SU-DHL-6 (cell line): ENCODE measurements around the gene ATF7.

Experiments used
- H2AFZ ChIP-seq: fragments of 200-600 bp; sonication (generic); 2 replicates; pipeline ENCODE4 v1.6.1; 2014; ENCODE audit warnings: low read depth, mild to moderate bottlenecking, moderate library complexity, mixed read lengths, antibody characterized with exemption, low read length; ENCODE audit not compliant: severe bottlenecking
- H3F3A ChIP-seq: fragments of 200-600 bp; shearing (Covaris generic); 2 replicates; pipeline ENCODE4 v1.6.0; 2016; ENCODE audit warnings: antibody characterized with exemption, mild to moderate bottlenecking; ENCODE audit not compliant: insufficient read depth
- H3K27ac ChIP-seq: fragments of 200-600 bp; sonication (generic); 2 replicates; pipeline ENCODE4 v1.5.1; 2016; ENCODE audit warnings: low read depth, mild to moderate bottlenecking, low read length, moderate library complexity, mixed read lengths
- H3K27me3 ChIP-seq: fragments of 200-600 bp; sonication (generic), shearing (Covaris generic); 2 replicates; pipeline ENCODE4 v1.6.0; 2014; ENCODE audit warnings: mild to moderate bottlenecking, low read length
- H3K36me3 ChIP-seq: fragments of 200-600 bp; sonication (generic); 2 replicates; pipeline ENCODE4 v1.6.1; 2014; ENCODE audit warnings: mild to moderate bottlenecking, low read length, mixed read lengths
- H3K4me2 ChIP-seq: fragments of 300-600, 200-600 bp; shearing (Covaris generic), sonication (generic); 2 replicates; pipeline ENCODE4 v1.6.0; 2014; ENCODE audit warnings: low read length, low read depth, mild to moderate bottlenecking; ENCODE audit not compliant: poor library complexity, severe bottlenecking
- H3K4me3 ChIP-seq: fragments of 200-600 bp; sonication (generic); 2 replicates; pipeline ENCODE4 v1.5.1; 2014; ENCODE audit warnings: antibody characterized with exemption, low read length, mild to moderate bottlenecking, mixed read lengths; ENCODE audit not compliant: insufficient read depth, poor library complexity, severe bottlenecking
- H3K79me2 ChIP-seq: fragments of 200-600 bp; sonication (generic); 2 replicates; pipeline ENCODE4 v1.6.1; 2014; ENCODE audit warnings: mild to moderate bottlenecking, low read length, moderate library complexity; ENCODE audit not compliant: insufficient read depth
- H3K9ac ChIP-seq: fragments of 200-600 bp; sonication (generic); 2 replicates; pipeline ENCODE4 v1.7.0; 2014; ENCODE audit warnings: mild to moderate bottlenecking, low read length
- H3K9me2 ChIP-seq: fragments of 200-600 bp; sonication (generic); replicated peaks from 2 replicates; pipeline ENCODE4 v1.6.1; 2014; ENCODE audit warnings: low read length; ENCODE audit not compliant: insufficient read depth
- H3K9me3 ChIP-seq: fragments of 200-600 bp; sonication (generic); 2 replicates; pipeline ENCODE4 v1.6.1; 2014; ENCODE audit warnings: low read length, mixed read lengths; ENCODE audit not compliant: insufficient read depth
- H4K20me1 ChIP-seq: fragments of 200-600 bp; sonication (generic); 2 replicates; pipeline ENCODE4 v1.6.1; 2014; ENCODE audit warnings: low read depth, mild to moderate bottlenecking, antibody characterized with exemption, low read length, moderate library complexity, mixed read lengths
- EZH2phosphoT487 ChIP-seq: fragments of 200-600 bp; sonication (generic), shearing (Covaris generic); conservative IDR thresholded peaks from 2 replicates; pipeline ENCODE4 v1.6.1; 2018; ENCODE audit warnings: mild to moderate bottlenecking, antibody characterized with exemption, low read length, moderate library complexity, mixed read lengths
- TF ChIP-seq, protein P1 (sequence below): fragments of 200-600 bp; sonication (generic); IDR thresholded peaks from one replicate; pipeline ENCODE4 v1.5.1; 2017; ENCODE audit warnings: antibody characterized with exemption, mild to moderate bottlenecking, low read length, moderate library complexity; ENCODE audit not compliant: insufficient read depth, poor library complexity, severe bottlenecking

The ATF7 gene

DNA sequence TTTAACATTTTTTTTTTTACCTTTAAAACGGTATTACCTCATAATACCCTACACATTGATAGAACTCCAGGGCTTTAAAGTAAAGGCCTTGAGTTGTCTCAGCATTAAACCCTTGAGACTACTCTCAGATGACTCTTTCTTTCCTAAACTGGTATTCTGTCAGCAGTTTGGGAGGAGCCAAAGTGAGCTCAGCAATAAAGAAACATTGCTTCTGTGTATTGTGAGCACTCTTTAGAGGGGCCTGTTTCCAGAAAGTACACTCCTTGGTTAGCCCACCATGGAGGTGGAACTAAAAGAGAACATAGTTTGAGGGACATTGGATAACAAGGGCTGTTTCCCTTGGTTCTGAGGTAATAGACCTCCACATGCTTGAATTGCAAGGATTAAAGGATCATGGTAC, 147.3 kb downstream of the ATF7 start:
- Histone ChIP-seq H3K4me2 (no peak overlapping the region), H3K27ac (no peak overlapping the region), H2AFZ (no peak overlapping the region), H3K9me2 (no peaks in the 10 kb centered on the region), H3K79me2 (peaks cover 19% of the 10 kb centered on the region), H3K4me3 (no peak overlapping the region), H3K9me3 (no peaks in the 10 kb centered on the region), H3K27me3 (no peaks in the 10 kb centered on the region), H3K9ac (no peak overlapping the region), H3F3A (peaks cover 79% of the 10 kb centered on the region), H4K20me1 (peaks cover 22% of the 10 kb centered on the region; the same call in 1 of the 2 replicates), H3K36me3 (peaks cover 51% of the 10 kb centered on the region)
- TF ChIP-seq, protein P1, sequence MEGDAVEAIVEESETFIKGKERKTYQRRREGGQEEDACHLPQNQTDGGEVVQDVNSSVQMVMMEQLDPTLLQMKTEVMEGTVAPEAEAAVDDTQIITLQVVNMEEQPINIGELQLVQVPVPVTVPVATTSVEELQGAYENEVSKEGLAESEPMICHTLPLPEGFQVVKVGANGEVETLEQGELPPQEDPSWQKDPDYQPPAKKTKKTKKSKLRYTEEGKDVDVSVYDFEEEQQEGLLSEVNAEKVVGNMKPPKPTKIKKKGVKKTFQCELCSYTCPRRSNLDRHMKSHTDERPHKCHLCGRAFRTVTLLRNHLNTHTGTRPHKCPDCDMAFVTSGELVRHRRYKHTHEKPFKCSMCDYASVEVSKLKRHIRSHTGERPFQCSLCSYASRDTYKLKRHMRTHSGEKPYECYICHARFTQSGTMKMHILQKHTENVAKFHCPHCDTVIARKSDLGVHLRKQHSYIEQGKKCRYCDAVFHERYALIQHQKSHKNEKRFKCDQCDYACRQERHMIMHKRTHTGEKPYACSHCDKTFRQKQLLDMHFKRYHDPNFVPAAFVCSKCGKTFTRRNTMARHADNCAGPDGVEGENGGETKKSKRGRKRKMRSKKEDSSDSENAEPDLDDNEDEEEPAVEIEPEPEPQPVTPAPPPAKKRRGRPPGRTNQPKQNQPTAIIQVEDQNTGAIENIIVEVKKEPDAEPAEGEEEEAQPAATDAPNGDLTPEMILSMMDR, result no peak
- no peak for TF ChIP-seq EZH2phosphoT487

DNA sequence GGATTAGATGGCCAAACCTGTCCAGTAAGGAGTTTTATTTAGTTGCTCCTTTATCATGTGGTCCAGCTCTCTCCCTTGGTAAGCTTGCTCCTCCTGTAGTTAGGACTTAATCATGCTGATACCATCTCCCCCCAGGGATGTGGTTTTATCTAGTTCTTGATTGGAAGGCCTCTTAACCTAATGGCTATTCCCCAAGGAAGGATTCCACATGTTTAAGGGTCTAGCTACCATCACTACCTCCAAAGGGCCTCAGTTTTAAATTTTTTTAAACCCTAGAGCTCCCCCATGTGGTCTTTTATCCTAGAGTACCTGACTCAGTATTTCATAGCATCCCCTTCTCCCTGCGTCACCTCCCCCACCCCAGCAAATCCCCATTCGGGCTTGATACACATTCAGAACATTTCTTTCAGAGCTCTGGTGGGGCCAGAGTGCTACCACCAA, 149.4 kb downstream of the ATF7 start:
- peaks cover 31% of the 10 kb centered on the region for H3K79me2 ChIP-seq
- no peaks in the 10 kb centered on the region for H3K27me3 ChIP-seq
- H2AFZ ChIP-seq, result no peak overlapping the region
- no peak for TF ChIP-seq EZH2phosphoT487
- TF ChIP-seq, protein P1, result peak; percentile 28
- H4K20me1 ChIP-seq, result peaks cover 31% of the 10 kb centered on the region; the same call in 1 of the 2 replicates
- no peak overlapping the region for H3K27ac ChIP-seq
- H3F3A ChIP-seq, result peaks cover 81% of the 10 kb centered on the region
- no peak overlapping the region for H3K4me3 ChIP-seq
- H3K9ac ChIP-seq, result no peak overlapping the region
- peaks cover 67% of the 10 kb centered on the region for H3K36me3 ChIP-seq
- no peaks in the 10 kb centered on the region for H3K9me2 ChIP-seq
- no peak overlapping the region for H3K4me2 ChIP-seq
- no peaks in the 10 kb centered on the region for H3K9me3 ChIP-seq

DNA sequence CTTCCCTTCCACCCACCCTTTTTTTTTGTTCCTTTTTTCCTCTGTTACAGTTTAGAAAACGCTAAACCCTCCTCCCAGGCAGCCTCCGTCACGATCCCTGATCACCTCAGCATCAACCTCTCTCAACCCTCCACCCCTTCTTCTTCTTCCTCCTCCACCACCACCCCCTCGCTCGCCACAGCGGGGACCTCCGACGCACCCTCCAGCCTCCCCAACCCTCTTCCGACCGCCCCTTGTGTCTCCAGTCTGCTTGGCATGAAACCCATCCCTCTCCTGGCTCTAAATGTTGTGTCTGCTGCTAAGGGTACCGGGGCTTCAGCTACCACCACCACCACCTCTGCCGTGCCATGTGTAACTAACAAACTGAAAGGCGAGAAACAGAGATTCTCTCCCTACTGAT, 151.4 kb downstream of the ATF7 start:
- no peak overlapping the region for H3K9ac ChIP-seq
- peaks cover 31% of the 10 kb centered on the region for H3K79me2 ChIP-seq

More for the DNA sequence above, 151.4 kb downstream of the ATF7 start:
- no peak for TF ChIP-seq EZH2phosphoT487
- TF ChIP-seq, protein P1, result no peak
- no peak overlapping the region for H3K4me2 ChIP-seq
- no peak overlapping the region for H3K27ac ChIP-seq
- H3F3A ChIP-seq, result peaks cover 72% of the 10 kb centered on the region
- H4K20me1 ChIP-seq, result peaks cover 24% of the 10 kb centered on the region; the same call in 1 of the 2 replicates
- H3K27me3 ChIP-seq, result no peaks in the 10 kb centered on the region
- no peak overlapping the region for H2AFZ ChIP-seq
- H3K4me3 ChIP-seq, result no peak overlapping the region
- H3K36me3 ChIP-seq, result peaks cover 69% of the 10 kb centered on the region
- H3K9me2 ChIP-seq, result no peaks in the 10 kb centered on the region
- no peaks in the 10 kb centered on the region for H3K9me3 ChIP-seq
